HEK293 (cell line): Measurements from ENCODE around the gene PVALEF.

Experiments used
- BCL11A ChIP-seq: fragments of 450-650 bp; formaldehyde crosslinking; IDR thresholded peaks from 2 replicates; pipeline ENCODE4 v1.5.1; 2016; ENCODE audit warnings: low read depth, missing biosample characterization, missing genetic modification characterization
- PRDM2 ChIP-seq: fragments of 450-650 bp; formaldehyde crosslinking; IDR thresholded peaks from 2 replicates; pipeline ENCODE4 v1.5.1; 2016; ENCODE audit warnings: missing biosample characterization, missing genetic modification characterization, borderline replicate concordance
- SCRT2 ChIP-seq: fragments of 450-650 bp; formaldehyde crosslinking; IDR thresholded peaks from 2 replicates; pipeline ENCODE4 v1.5.1; 2016; ENCODE audit warnings: missing biosample characterization, missing genetic modification characterization
- YY1 ChIP-seq: fragments of 450-650 bp; formaldehyde crosslinking; IDR thresholded peaks from 2 replicates; pipeline ENCODE4 v1.5.1; 2018; ENCODE audit warnings: missing biosample characterization, missing genetic modification characterization
- ZBTB8A ChIP-seq: fragments of 450-650 bp; formaldehyde crosslinking; IDR thresholded peaks from 2 replicates; pipeline ENCODE4 v1.5.1; 2016; ENCODE audit warnings: missing biosample characterization, missing genetic modification characterization
- ZNF580 ChIP-seq: fragments of 450-650 bp; formaldehyde crosslinking; IDR thresholded peaks from 2 replicates; pipeline ENCODE4 v1.5.1; 2016; ENCODE audit warnings: missing biosample characterization, missing genetic modification characterization
- ZNF692 ChIP-seq: fragments of 450-650 bp; formaldehyde crosslinking; IDR thresholded peaks from 2 replicates; pipeline ENCODE4 v1.5.1; 2016; ENCODE audit warnings: missing biosample characterization, missing genetic modification characterization
- TF ChIP-seq, protein P1 (sequence below): fragments of 450-650 bp; formaldehyde crosslinking; IDR thresholded peaks from 2 replicates; pipeline ENCODE4 v1.5.1; 2016; ENCODE audit warnings: missing biosample characterization, missing genetic modification characterization

- TF ChIP-seq, protein P1, sequence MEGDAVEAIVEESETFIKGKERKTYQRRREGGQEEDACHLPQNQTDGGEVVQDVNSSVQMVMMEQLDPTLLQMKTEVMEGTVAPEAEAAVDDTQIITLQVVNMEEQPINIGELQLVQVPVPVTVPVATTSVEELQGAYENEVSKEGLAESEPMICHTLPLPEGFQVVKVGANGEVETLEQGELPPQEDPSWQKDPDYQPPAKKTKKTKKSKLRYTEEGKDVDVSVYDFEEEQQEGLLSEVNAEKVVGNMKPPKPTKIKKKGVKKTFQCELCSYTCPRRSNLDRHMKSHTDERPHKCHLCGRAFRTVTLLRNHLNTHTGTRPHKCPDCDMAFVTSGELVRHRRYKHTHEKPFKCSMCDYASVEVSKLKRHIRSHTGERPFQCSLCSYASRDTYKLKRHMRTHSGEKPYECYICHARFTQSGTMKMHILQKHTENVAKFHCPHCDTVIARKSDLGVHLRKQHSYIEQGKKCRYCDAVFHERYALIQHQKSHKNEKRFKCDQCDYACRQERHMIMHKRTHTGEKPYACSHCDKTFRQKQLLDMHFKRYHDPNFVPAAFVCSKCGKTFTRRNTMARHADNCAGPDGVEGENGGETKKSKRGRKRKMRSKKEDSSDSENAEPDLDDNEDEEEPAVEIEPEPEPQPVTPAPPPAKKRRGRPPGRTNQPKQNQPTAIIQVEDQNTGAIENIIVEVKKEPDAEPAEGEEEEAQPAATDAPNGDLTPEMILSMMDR, result no peak
- no peak for TF ChIP-seq YY1 (tag by site-specific recombination)
- TF ChIP-seq ZBTB8A (tag by site-specific recombination), result no peak
- TF ChIP-seq PRDM2 (tag by site-specific recombination), result no peak
- no peak for TF ChIP-seq ZNF580 (tag by site-specific recombination)
- TF ChIP-seq SCRT2, result no peak
- no peak for TF ChIP-seq BCL11A (tag by site-specific recombination)
- TF ChIP-seq ZNF692 (tag by site-specific recombination), result no peak
Measured at GRCh38 chr17:81195941-81196495, 30.7 kb downstream of the PVALEF start.
